HG03139 (cell line): ENCODE measurements around the gene TSPAN18.

Experiments
- ATAC-seq: cut with Tn5 transposase; IDR thresholded peaks from one replicate; pipeline ENCODE4 v1.9.1; 2021; ENCODE audit not compliant: unreplicated experiment

TSPAN18 gene

DNA sequence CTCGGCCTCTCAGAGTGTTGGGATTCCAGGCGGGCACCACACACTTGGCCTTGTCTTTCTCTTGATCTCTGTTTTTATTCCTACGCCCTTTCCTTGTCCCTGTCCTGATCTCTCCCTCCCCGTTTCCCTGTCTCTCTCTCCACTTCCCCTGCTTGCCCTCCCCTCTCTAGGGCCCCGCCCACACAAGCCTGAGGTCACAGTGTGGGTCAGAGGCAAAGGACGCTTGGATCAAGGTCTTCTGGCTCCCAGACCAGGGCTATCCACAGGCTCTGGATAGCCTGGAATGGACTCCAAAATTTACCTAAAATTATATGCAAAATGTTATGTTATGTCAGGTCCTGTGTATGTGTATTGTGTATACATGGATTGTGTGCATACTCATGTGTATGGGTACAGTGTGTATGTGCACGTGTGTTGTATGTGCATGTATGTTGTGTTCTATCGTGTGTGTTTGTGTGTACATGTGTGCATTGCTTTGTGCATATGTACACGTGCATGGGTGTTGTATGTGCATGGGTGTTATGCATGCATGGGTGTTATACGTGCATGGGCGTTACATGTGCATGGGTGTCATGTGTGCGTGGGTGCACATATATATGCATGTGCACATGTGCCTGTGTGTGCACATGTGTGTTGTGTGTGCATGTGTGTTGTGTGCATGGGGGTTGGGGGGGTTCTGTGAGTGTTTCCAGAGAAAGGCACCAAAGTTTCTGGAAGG lies 185.7 kb downstream of the TSPAN18 start:
- no peak for ATAC-seq

DNA sequence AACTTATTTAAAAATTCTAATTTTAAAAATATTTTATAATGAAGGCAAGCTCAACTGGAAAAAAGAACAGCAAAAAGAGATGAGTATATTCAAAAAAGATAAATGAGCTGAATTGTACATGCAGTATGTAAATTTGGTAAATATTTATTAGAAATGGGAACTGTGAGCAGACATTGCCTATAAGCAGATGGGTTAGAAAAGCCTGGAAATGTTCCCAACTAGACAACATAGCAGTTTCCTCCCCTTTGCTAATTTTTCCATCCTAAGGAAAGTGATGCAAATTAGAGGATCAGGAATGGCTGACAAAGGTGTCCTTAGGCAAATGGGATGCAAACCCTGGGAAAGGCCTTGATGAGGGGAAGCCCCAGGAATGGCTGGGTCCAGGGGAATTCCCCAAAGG lies 186.7 kb downstream of the TSPAN18 start:
- ATAC-seq = no peak

DNA sequence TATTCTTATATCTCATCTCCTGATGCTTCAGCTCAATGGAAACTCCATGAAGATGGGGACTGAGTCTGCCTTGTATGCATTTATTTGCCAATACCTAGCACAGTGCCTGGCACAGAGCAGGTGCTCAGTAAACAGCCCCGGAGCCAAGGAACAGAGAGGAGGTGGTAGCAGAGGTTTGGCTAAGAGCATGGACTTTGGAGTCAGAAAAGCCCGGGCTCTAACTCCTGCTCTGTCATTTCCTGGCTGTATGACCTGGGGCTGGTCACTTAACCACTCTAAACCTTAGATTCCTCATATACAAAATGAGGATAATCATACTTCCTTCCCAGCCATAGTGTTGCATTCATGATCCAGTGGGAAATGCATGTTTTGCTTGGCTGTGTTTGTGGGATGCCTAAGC lies 187.3 kb downstream of the TSPAN18 start:
- no peak for ATAC-seq

DNA sequence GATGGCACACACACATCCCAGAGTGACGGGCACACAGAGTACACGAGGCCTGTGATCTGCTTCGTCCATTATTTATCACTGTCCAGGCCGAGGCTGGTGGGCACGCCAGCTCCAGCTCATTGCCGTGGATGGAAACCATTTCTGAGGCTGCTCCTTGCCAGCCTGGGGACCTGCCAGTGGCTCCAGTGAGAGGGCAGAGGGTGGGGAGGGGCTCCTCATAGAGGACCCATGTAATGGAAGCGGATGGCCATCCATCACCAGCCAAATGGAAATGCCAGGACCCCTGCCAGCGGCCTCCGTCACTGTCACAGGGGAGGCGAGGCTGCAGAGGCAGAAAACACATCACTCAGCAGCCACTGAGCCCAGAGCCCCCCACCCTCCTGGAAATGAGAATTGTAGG lies 188.2 kb downstream of the TSPAN18 start:
- no peak for ATAC-seq

DNA sequence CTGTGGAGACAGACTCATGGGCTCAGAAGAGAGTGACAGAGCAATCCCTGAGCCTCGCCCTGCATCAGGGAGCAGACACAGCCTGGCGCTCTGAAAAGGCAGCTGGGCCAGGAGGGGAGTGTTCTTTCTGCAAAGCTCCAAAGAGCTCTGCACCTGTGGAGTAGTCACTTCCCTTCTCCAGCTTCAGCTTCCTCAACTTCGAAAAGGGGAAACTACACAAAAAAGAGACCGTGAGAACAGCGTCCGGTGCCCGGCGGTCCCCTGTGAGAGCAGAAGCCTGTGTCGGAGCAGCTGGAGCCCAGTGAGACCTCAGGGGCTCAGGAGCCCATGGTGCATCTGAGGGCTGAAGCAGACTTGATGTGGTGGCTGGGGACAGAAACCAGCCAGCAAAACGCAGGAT lies 188.9 kb downstream of the TSPAN18 start:
- no peak for ATAC-seq

DNA sequence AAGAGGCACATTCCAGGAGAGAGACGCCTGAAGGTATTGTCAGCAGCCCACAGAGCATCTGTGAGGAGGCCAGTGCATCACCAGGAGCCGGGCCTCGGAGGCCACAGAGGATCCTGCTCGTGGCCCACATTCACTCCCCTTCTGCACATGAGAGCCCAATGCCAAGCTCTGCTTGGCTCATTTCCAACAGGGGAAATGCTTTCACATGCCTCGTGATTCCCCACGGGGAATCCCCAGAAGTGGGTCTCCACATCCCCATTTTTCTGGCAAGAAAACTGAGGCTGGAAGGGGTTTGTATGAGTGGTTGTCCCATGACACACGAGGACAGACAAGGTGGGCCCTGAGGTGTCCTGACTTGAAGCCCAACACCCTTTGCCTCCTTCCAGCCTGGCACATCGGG lies 189.6 kb downstream of the TSPAN18 start:
- no peak for ATAC-seq

DNA sequence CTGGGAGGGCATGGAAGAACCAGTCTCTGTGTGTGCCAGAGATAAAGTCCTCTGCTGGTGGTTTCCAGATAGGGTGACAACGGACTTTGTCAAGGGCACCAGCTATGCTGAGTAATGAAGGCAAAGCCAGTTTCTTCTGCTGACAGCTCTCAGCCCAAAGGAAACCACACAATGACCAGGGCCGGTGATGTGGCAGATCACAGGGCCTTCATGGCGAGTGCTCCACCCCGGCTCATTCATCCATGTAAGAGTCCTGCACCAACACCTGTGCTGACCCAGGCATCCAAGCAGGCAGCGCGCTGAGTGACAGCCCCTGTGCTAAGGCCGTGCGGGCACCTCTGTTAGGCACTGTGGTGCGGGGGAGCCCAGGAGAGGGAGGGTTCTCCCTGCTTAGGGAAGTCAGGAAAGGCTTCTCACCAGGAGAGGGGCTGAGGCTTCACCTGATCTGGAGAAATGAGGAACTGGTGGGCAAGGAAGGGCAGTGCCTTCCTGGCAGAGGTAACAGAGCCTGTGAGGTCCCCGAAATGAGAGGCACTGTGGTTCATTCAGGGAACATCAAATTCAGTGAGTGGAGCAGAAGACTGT lies 190.1 kb downstream of the TSPAN18 start:
- no peak for ATAC-seq

DNA sequence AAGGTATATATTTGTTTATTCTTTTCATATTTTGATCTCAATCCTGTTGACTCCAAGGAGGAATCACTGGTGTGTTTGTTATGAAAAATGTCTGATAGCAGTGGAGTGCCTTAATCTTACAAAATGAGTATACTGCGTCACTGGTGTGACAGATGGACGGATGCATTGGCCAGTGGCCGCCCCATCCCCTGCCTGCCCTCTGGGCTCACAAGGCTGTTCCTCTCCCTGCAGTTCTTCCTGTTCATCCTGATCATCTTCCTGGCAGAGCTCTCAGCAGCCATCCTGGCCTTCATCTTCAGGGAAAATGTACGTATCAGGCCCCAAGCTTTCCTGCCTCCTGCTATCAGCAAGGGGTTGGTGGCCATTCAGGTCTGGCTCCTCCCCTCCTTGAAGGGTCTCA lies 191.0 kb downstream of the TSPAN18 start:
- ATAC-seq = no peak

DNA sequence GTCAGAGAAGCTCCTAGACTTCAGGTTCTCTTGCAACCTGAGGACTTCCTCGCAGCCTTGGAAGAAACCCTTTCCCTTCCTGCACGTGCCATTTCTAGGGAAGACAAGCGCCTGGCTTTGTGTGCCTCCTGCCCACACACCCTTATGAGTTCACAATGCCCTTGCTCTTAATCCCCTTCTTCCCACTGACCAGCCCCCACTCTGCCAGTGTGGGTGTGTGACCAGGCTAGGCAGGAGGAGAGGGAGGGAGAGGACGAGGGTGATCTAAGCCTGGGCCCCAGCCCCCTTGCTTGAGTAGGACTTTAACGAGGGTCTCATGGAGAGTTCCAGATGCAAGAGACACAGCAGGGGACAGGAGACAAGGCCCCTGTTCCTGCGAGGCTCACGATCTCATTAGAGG lies 193.7 kb downstream of the TSPAN18 start:
- ATAC-seq = no peak

DNA sequence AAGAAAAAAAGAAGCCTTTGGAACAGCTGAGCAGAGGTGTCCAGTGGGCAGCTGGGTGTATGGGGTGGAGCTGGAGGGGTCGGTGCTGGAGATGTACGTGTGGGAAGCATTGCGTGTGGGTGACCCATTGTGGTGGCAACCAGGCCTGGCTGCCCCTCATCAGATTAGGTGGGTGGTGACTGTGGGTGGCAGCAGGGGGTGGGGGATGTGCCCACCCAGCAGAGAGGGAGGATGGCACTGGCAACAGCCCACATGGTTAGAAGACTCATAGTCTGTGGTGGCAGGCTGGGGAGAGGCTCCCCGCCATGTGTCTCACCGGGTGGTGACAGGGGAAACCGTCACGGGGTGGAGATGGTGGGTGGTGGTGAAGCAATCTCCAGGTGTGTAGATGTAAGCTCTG lies 196.4 kb downstream of the TSPAN18 start:
- ATAC-seq = no peak

DNA sequence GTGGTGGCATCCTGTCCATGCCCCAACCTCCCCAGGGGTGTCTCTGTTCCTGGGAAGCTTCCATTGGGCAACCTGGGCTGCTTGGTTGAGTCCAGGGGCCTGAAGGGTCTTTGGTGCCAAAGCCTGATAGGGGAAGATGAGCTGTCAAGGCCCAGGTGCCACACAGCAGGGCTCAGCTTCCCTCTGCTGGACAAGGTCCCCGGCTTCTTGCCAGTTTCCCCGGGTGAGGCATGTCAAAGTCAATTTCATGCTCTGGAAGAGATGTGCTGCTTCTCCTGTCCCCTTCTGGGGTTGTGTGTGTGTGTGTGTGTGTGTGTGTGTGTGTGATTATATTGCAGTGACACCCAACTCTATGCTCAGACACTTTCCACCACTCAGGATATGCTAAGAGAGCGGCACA lies 197.0 kb downstream of the TSPAN18 start:
- no peak for ATAC-seq

DNA sequence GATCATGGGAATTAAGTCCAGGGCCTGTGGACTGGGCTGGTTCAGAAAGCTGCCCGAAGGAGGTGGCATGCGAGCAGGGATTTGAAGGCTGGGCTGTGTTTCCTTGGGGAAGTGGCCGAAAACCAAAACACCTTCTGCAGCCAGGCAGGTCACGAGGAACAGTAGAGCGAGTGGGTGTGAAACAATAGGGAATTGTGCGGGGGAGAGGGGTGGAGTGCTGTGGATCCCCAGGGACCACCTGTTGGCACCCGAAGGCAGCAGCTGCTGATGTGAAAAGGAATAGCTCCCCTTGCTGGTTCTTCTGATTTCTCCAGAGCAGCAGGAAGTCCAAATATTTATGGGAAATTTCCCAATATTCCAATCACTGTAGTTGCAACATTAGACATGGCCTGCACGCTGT lies 199.3 kb downstream of the TSPAN18 start:
- ATAC-seq = no peak

DNA sequence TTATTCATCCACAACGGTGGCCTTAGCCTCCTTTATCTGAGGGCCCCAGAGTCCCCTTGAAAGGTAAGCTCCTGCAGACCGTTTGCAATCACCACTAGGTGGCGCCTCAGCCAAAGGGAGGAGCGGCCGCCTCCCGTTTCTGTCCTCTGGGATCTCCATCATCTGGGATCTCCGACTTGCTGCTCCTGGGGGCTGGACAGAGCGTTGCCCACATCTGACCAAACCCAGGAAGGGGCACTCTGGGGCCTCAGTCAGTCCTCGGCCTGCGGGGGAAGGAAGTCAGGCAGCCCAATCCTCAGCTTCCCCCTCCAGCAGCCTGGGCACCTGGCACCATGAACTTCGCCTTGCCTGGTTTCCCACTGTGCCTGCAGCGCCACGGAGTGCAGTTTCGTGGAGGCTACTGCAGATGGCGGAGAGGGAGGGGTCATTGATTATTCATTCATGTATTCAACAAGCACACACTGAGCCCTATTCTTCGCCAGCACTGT lies 200.5 kb downstream of the TSPAN18 start:
- no peak for ATAC-seq

DNA sequence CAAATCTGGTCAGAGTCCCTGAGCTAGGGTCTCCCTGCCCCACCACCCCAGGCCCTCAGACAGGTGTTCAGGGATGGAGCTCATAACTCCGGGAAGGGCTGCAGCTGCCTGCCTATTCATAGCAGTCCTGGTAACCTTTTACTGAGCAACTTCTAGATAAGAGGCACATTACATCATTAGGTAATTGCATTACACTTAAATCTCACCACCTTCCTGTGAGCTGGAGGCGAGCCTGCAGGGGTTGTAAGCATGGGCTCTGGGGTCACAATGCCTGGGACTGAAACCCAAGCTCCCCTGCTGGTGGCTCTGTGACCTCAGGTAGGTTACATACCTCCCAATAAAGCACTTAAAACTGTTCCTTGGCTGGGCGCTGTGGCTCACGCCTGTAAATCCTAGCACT lies 201.4 kb downstream of the TSPAN18 start:
- no peak for ATAC-seq

DNA sequence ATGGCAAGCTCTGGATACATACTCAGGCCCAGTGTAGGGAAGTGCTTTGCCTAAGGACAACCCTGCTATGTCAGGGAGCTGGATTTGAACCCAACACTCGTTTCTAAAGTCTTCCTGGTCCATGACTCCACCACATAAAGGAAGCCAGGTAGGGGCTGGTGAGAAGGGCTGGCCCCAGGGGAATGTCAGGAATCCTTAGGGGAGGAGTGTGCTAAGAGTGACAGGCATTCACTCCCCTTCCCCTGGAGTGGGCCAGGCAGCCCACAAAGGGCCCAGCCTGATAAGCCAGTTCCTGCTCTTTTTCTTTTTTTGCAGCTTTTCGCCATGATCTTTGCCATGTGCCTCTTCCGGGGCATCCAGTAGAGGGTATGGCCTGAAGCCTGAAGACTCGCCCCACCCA lies 202.1 kb downstream of the TSPAN18 start:
- no peak for ATAC-seq

DNA sequence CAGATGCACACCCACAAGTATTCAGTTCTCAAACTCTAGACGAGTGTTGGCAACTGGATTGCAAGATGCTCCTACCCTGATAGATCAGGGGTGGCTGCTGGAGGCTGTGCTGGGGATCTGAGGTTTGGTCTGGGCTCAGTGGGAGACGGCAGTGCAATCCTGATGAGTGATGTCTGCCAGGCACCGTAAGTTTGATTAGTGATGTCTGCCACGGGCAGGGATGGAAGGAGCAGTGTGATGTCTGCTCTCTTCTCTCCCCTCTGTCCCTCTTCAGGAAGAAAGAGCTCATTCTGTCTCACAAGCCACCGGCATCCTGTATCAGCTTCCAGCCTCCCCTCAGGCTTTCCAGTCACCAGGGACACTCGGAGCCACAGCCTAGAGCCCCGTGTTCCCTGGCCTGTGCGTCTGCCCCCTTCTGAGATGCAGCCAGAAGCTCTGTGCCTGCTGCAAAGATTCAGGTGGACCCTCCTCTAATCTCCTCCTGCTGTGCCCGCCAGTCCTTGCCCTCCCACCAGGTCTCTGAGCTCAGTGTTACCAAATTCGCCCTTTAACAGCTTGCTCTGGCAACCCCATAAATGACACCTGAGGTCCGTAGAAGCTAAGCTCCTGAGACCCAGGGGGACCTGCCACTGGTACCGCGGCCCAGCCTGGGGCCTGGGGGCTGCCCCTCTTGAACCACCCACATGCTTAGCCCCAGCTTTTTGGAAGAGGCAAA lies 204.0 kb downstream of the TSPAN18 start:
- ATAC-seq = no peak

DNA sequence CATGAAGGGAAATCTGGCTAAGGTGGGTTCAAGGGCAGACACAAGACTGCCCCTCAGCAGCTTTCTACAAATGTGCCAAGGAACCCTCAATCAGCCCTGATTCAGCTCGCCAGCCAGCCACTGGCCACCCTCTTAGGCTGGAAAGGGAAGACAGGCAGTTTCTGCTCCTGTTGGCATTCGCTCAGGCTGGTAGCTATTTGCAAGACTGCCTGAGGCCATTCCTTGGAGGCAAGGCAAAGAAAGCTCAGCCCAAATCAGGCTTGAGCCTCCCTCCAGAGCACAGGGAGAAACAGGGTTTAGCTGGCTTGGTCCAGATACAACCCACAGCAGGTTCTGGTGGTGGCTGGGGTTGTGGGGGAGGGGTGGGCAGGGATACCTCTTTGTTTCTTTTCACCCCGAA lies 204.7 kb downstream of the TSPAN18 start:
- ATAC-seq = no peak

DNA sequence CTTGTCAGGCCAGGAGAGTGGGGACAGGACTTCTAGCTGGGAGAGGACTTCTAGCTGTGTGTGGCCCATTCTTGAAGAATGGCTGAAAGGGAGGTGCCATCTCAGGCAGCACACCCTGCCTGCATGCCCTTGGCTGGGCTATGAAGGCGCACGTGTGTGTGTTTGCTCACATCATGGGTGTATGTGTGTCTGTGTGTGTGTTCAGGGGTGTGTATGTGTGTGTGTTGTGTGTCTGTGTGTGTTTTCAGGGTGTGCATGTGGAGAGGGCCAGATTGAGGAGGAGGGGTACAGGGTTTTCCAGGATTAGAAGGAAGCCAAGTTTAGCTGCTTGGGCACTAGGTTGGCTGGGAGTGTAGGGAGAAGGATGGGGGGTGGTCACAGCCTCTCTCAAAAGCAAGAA lies 207.3 kb downstream of the TSPAN18 start:
- ATAC-seq = no peak

DNA sequence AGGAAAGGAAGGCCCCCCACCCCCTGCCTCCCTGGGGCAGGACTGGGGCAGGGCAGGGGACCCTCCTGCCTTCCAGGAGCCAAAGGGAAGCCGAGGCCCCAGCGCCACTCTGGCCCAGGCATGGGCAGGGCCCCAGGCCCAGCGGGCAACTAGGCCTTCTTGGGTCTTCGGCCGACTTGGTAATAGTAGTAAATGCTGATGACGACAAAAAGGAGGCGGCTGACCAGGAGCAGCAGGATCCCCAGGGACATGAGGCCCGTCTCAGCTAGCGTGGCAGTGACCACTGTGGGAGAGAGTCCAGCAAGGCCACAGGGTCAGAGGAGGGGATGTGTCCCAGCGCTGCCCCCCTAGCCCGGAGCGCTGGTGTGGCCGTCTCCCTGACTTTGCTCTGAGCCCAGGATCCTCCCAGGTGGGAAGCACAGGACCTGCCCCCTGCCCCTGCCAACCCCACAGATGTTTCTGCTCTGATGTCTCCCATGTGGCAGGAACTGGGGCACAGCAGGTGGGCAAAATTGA lies 208.0 kb downstream of the TSPAN18 start:
- ATAC-seq = no peak

DNA sequence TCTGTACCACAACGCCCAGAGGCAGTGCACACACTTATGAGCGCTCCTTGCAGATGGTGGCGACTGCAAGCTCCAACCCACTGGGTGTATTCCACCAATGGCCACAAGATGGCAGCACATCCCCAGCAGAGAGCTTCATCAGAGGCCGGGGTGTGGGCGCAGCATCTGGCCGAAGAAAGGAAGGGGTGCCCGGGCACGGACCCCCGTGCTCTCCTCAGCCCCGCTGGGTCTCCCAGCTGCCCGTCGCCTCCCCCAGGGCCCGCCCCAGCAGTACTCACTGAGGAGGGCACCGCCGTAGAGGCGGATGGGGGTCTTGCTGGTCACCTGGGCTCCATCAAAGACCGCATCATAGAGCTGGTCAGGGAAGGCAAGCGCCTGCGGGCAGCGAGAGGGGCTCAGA lies 209.8 kb downstream of the TSPAN18 start:
- no peak for ATAC-seq

DNA sequence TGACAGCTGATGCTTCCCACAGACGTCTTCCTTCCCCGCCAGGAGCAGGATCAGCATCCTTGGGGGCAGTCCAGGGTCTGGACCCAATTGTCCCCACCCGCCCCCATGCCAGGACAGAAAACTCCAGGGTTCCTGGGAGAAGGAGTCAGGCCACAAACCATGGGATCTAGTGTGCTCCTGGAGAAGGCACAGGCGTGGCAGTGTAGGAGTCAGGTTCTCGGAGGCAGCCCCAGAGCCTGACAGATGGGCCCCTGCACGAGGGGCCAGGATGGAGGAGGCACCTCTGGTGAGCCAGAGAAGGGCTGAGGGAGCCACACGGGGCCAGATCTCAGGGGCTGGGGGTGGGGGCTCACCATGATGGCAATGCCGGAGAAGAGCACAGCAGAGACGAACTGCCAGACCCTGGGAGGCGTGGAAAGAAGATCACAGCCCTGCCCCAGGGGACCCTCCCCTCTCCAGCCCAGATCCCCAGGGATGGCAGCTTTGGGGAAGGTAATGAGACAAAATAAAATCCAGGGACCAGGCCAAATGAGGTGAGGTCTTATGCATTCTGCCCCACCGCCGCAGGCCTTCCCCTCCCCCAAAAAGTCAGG lies 210.3 kb downstream of the TSPAN18 start:
- ATAC-seq = no peak
